K562 (cell line): Measurements from ENCODE around the gene MLLT6. TPM values are rescaled to one million over a fixed set of nuclear protein-coding genes. Genes with fewer than 3 reads are reported as not detected.

Source experiments
- ATF7 ChIP-seq: fragments of 450-650 bp; IDR thresholded peaks from 2 replicates; pipeline ENCODE4 v1.7.1; 2014; ENCODE audit warnings: mild to moderate bottlenecking, moderate library complexity
- ELF2 ChIP-seq: fragments of 250-450 bp; sonication (Bioruptor Pico); IDR thresholded peaks from 2 replicates; pipeline ENCODE4 v1.5.0; 2021; ENCODE audit warnings: mild to moderate bottlenecking
- HDAC8 ChIP-seq: fragments of 450-650 bp; IDR thresholded peaks from 2 replicates; pipeline ENCODE4 v1.6.1; 2016; ENCODE audit warnings: mild to moderate bottlenecking, missing genetic modification characterization, moderate library complexity, missing compliant biosample characterization
- KAT8 ChIP-seq: fragments of 450-650 bp; IDR thresholded peaks from 2 replicates; pipeline ENCODE4 v1.6.1; 2016; ENCODE audit warnings: low read depth, mild to moderate bottlenecking
- KLF16 ChIP-seq: IDR thresholded peaks from 2 replicates; pipeline ENCODE4 v1.6.1; 2016; ENCODE audit warnings: antibody characterized with exemption
- LARP7 ChIP-seq: fragments of 450-650 bp; IDR thresholded peaks from 2 replicates; pipeline ENCODE4 v1.6.1; 2016
- MTA2 ChIP-seq: fragments of 450-650 bp; IDR thresholded peaks from 2 replicates; pipeline ENCODE4 v1.6.1; 2016; ENCODE audit warnings: low read depth
- NFIX ChIP-seq: fragments of 250-450 bp; sonication (Bioruptor Pico); IDR thresholded peaks from 2 replicates; pipeline ENCODE4 v1.4.0; 2020; ENCODE audit warnings: low read depth, mild to moderate bottlenecking, moderate library complexity
- NR4A1 ChIP-seq, 2 experiments: fragments of 250-450 bp in 1 of 2; fragments of 450-650 bp in 1 of 2; sonication (Bioruptor Pico) in 1 of 2; IDR thresholded peaks; 2 replicates each; pipeline versions ENCODE4 v1.4.0 to v1.6.1; 2016 to 2020; ENCODE audit warnings: mild to moderate bottlenecking in 2 of 2, missing compliant biosample characterization in 1 of 2, missing genetic modification characterization in 1 of 2, moderate library complexity in 1 of 2
- NUFIP1 ChIP-seq: fragments of 450-650 bp; IDR thresholded peaks from 2 replicates; pipeline ENCODE4 v1.6.1; 2018; ENCODE audit not compliant: partially characterized antibody
- PCBP1 ChIP-seq: fragments of 200-400 bp; formaldehyde crosslinking; IDR thresholded peaks from 2 replicates; pipeline ENCODE4 v1.6.1; 2018; ENCODE audit warnings: mild to moderate bottlenecking, low read depth, low read length; ENCODE audit not compliant: poor library complexity, severe bottlenecking
- POLR3G ChIP-seq: IDR thresholded peaks from 2 replicates; pipeline ENCODE4 v1.6.1; 2011; ENCODE audit not compliant: insufficient read length, insufficient replicate concordance; ENCODE audit errors: extremely low read depth
- RCOR1 ChIP-seq, 2 experiments: IDR thresholded peaks; 2 replicates each; pipeline ENCODE4 v1.6.1; 2012; ENCODE audit warnings: low read depth in 2 of 2, low read length in 2 of 2, borderline replicate concordance in 1 of 2, improper control_type of control experiment in 1 of 2
- SIN3B ChIP-seq: fragments of 450-650 bp; IDR thresholded peaks from 2 replicates; pipeline ENCODE4 v1.6.1; 2017; ENCODE audit warnings: low read depth, mild to moderate bottlenecking, moderate library complexity
- SRF ChIP-seq, 2 experiments: fragments of 250-450, 450-650 bp in 1 of 2; sonication (Bioruptor Pico) in 1 of 2; sonication (generic) in 1 of 2; formaldehyde crosslinking; IDR thresholded peaks; 2 replicates each; pipeline versions ENCODE4 v1.5.0 to v1.5.1; 2020 to 2022; ENCODE audit warnings: mild to moderate bottlenecking in 1 of 2, missing genetic modification reagents in 1 of 2
- TAL1 ChIP-seq: fragments of 450-650 bp; IDR thresholded peaks from 2 replicates; pipeline ENCODE4 v1.6.1; 2016; ENCODE audit warnings: mild to moderate bottlenecking
- ZC3H8 ChIP-seq: fragments of 450-650 bp; IDR thresholded peaks from 2 replicates; pipeline ENCODE4 v1.6.1; 2017
- ZFPM2 ChIP-seq: fragments of 250-450 bp; sonication (Bioruptor Pico); IDR thresholded peaks from 2 replicates; pipeline ENCODE4 v1.5.1; 2022; ENCODE audit warnings: mild to moderate bottlenecking
- ZNF41 ChIP-seq: fragments of 250-450 bp; sonication (Bioruptor Pico); conservative IDR thresholded peaks from 2 replicates; pipeline ENCODE4 v1.4.0; 2020; ENCODE audit warnings: mild to moderate bottlenecking
- ZNF445 ChIP-seq: fragments of 250-450 bp; sonication (Bioruptor Pico); IDR thresholded peaks from 2 replicates; pipeline ENCODE4 v1.4.0; 2020; ENCODE audit warnings: low read depth, mild to moderate bottlenecking, moderate library complexity
- polyA plus RNA-seq, 8 experiments: library from polyadenylated mRNA; depleted of rRNA in 4 of 8; stranded (reverse) in 5 of 8; unstranded in 3 of 8; fragments of >200 nt; fragmentation: Nextera tagmentation in 2 of 8; fragmentation: Illumina TruSeq in 1 of 8; extraction: Ambion mirVana in 2 of 8; extraction: Trizol in 1 of 8; gene quantifications; 2 replicates each; pipeline versions ENCODE4 v1.2.1 to v1.2.3, GENCODE V29; 2011 to 2014; ENCODE audit warnings: inconsistent platforms in 1 of 8, missing spikeins in 1 of 8
- total RNA-seq, 7 experiments: library from RNA; depleted of rRNA in 6 of 7; stranded (reverse); fragments of >200 nt in 6 of 7; fragmentation: Illumina TruSeq in 2 of 7; extraction: Trizol in 2 of 7; gene quantifications; 2 replicates each; pipeline versions ENCODE4 v1.2.1 to v1.2.3, GENCODE V29; 2011 to 2021; ENCODE audit warnings: low replicate concordance in 1 of 7
- TF ChIP-seq, protein P1 (sequence below): fragments of 450-650 bp; IDR thresholded peaks from one replicate; pipeline ENCODE4 v1.6.1; 2018; ENCODE audit warnings: mild to moderate bottlenecking, moderate library complexity; ENCODE audit not compliant: partially characterized antibody
- TF ChIP-seq, protein P2 (sequence below): fragments of 250-450 bp; sonication (Bioruptor Pico); IDR thresholded peaks from 2 replicates; pipeline ENCODE4 v1.4.0; 2020; ENCODE audit warnings: mild to moderate bottlenecking, moderate library complexity, borderline replicate concordance
- TF ChIP-seq, protein P3 (sequence below): sonication (generic); formaldehyde crosslinking; IDR thresholded peaks from 2 replicates; pipeline ENCODE4 v1.8.0; 2022; ENCODE audit warnings: mild to moderate bottlenecking, missing genetic modification reagents

The MLLT6 gene
- total and polyA plus RNA-seq, 9 of the 15 experiments (the other 6 are each of a cell fraction or from before 2014, with no cell fraction given), result 3.1 to 71.7 (median 30.0) TPM

DNA sequence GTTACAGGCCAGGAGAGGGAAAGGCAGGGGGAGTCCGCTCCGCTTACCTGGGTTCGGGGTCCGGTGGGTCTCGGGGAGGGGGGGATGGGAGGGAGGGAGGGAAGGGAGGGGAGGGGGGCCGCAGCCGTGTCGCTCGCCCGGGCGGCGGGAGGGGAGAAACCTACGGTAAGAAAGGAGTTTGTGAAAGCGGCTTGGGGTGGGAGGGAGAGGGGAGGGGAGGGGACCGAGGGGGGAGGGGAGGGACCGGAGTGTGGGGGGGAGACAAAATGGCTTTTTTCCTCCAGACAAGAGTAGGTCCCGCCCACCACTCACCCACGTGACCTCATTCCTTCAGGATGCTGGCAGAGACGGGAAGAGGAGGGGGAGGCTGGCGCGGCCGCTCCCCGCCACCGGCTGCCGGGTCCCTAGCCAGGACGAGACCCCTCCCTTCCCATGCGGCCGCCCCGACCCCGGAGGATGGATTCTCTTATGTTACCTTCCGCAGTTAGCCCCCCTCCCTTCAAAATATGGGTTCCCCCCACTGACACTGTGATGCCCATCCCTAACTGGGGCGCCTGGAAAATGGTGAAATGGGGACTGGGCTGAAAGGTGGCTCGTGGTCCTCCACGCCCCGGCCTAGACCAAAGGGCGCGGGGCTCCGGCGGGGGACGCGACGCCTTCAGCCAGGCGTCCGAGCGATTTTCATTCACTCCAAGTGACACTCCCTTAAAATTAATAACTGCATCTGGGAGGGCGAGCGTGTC lies 43.2 kb downstream of the MLLT6 start, which contains the start of gene PCGF2 (continued):
- TF ChIP-seq NR4A1 (CRISPR knock-in tag; IDR thresholded peaks at IDR 0.05) (no peak), NR4A1 (tag; IDR thresholded peaks at IDR 0.05) (no peak), MTA2 (no peak), ATF7 (no peak), KAT8 (no peak), NUFIP1 (no peak), PCBP1 (no peak), LARP7 (no peak), HDAC8 (no peak), NFIX (CRISPR knock-in tag) (no peak), SRF (CRISPR knock-in tag; IDR thresholded peaks at IDR 0.05) (no peak), KLF16 (no peak), ZNF41 (CRISPR knock-in tag) (no peak), TAL1 (no peak), POLR3G (no peak), SIN3B (no peak), RCOR1 (IDR thresholded peaks at IDR 0.05; ENCODE audit: borderline replicate concordance in 1 of 2, low read depth in 2 of 2, low read length in 2 of 2) (0 out of 4 replicates have a peak, but pooled peaks of 1 of the 2 experiments have one; percentile 15), ELF2 (CRISPR knock-in tag) (no peak), ZNF445 (no peak), ZC3H8 (no peak), ZFPM2 (CRISPR knock-in tag) (no peak)
- TF ChIP-seq, protein P1, sequence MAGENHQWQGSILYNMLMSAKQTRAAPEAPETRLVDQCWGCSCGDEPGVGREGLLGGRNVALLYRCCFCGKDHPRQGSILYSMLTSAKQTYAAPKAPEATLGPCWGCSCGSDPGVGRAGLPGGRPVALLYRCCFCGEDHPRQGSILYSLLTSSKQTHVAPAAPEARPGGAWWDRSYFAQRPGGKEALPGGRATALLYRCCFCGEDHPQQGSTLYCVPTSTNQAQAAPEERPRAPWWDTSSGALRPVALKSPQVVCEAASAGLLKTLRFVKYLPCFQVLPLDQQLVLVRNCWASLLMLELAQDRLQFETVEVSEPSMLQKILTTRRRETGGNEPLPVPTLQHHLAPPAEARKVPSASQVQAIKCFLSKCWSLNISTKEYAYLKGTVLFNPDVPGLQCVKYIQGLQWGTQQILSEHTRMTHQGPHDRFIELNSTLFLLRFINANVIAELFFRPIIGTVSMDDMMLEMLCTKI, result no peak
- TF ChIP-seq, protein P2, sequence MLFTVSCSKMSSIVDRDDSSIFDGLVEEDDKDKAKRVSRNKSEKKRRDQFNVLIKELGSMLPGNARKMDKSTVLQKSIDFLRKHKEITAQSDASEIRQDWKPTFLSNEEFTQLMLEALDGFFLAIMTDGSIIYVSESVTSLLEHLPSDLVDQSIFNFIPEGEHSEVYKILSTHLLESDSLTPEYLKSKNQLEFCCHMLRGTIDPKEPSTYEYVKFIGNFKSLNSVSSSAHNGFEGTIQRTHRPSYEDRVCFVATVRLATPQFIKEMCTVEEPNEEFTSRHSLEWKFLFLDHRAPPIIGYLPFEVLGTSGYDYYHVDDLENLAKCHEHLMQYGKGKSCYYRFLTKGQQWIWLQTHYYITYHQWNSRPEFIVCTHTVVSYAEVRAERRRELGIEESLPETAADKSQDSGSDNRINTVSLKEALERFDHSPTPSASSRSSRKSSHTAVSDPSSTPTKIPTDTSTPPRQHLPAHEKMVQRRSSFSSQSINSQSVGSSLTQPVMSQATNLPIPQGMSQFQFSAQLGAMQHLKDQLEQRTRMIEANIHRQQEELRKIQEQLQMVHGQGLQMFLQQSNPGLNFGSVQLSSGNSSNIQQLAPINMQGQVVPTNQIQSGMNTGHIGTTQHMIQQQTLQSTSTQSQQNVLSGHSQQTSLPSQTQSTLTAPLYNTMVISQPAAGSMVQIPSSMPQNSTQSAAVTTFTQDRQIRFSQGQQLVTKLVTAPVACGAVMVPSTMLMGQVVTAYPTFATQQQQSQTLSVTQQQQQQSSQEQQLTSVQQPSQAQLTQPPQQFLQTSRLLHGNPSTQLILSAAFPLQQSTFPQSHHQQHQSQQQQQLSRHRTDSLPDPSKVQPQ (CRISPR knock-in tag), result no peak
- TF ChIP-seq, protein P3, sequence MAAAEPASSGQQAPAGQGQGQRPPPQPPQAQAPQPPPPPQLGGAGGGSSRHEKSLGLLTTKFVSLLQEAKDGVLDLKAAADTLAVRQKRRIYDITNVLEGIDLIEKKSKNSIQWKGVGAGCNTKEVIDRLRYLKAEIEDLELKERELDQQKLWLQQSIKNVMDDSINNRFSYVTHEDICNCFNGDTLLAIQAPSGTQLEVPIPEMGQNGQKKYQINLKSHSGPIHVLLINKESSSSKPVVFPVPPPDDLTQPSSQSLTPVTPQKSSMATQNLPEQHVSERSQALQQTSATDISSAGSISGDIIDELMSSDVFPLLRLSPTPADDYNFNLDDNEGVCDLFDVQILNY (CRISPR knock-in tag), result no peak
